ENCODE measurements around the gene ACY1.
A peak's percentile ranks its signal among the peaks of the same experiment; 100 is the strongest.

The ACY1 gene

DNA sequence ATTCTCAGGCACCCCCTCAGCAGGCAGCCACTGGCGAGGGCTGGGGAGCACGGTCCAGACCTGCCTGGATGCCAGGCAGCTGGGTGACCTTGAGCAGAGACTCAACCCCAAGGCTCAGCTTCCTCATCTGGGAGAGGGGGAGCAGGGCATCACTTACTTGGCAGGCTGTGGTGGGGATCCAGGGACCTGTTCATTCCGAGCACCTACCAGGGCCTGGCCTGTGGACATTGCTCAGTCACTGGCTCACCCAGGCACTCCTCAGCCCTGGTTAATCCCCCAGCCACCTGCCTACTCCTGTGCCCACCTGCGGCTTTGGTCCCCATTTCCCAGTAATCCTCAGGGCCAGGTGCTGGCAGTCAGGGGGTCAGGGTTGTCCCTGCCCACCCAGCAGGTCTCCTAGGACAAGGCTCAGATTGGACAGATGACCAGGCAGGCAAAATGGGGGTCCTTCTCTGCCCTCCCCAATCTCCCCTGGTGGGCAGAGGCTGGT is 21.6 kb downstream of the ACY1 start:
- ATAC-seq: no peak
- no peak for TF ChIP-seq ZFP30 (CRISPR knock-in tag; IDR thresholded peaks at IDR 0.05)
- TF ChIP-seq CSDC2 (CRISPR knock-in tag; IDR thresholded peaks at IDR 0.05): no peak
- no peak for TF ChIP-seq TCF4 (CRISPR knock-in tag; IDR thresholded peaks at IDR 0.05; ENCODE audit: borderline replicate concordance)
- no peak for TF ChIP-seq ZNF565 (CRISPR knock-in tag; conservative IDR thresholded peaks at IDR 0.05; ENCODE audit: low read depth)
- TF ChIP-seq, protein P1, sequence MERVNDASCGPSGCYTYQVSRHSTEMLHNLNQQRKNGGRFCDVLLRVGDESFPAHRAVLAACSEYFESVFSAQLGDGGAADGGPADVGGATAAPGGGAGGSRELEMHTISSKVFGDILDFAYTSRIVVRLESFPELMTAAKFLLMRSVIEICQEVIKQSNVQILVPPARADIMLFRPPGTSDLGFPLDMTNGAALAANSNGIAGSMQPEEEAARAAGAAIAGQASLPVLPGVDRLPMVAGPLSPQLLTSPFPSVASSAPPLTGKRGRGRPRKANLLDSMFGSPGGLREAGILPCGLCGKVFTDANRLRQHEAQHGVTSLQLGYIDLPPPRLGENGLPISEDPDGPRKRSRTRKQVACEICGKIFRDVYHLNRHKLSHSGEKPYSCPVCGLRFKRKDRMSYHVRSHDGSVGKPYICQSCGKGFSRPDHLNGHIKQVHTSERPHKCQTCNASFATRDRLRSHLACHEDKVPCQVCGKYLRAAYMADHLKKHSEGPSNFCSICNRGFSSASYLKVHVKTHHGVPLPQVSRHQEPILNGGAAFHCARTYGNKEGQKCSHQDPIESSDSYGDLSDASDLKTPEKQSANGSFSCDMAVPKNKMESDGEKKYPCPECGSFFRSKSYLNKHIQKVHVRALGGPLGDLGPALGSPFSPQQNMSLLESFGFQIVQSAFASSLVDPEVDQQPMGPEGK (CRISPR knock-in tag; IDR thresholded peaks at IDR 0.05; ENCODE audit: borderline replicate concordance): no peak
- no peak for TF ChIP-seq ZFP3 (CRISPR knock-in tag; IDR thresholded peaks at IDR 0.05)
- TF ChIP-seq, protein P2, sequence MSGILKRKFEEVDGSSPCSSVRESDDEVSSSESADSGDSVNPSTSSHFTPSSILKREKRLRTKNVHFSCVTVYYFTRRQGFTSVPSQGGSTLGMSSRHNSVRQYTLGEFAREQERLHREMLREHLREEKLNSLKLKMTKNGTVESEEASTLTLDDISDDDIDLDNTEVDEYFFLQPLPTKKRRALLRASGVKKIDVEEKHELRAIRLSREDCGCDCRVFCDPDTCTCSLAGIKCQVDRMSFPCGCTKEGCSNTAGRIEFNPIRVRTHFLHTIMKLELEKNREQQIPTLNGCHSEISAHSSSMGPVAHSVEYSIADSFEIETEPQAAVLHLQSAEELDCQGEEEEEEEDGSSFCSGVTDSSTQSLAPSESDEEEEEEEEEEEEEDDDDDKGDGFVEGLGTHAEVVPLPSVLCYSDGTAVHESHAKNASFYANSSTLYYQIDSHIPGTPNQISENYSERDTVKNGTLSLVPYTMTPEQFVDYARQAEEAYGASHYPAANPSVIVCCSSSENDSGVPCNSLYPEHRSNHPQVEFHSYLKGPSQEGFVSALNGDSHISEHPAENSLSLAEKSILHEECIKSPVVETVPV (CRISPR knock-in tag; IDR thresholded peaks at IDR 0.05): no peak
- no peak for TF ChIP-seq GLIS3 (CRISPR knock-in tag; IDR thresholded peaks at IDR 0.05)
- TF ChIP-seq, protein P3, sequence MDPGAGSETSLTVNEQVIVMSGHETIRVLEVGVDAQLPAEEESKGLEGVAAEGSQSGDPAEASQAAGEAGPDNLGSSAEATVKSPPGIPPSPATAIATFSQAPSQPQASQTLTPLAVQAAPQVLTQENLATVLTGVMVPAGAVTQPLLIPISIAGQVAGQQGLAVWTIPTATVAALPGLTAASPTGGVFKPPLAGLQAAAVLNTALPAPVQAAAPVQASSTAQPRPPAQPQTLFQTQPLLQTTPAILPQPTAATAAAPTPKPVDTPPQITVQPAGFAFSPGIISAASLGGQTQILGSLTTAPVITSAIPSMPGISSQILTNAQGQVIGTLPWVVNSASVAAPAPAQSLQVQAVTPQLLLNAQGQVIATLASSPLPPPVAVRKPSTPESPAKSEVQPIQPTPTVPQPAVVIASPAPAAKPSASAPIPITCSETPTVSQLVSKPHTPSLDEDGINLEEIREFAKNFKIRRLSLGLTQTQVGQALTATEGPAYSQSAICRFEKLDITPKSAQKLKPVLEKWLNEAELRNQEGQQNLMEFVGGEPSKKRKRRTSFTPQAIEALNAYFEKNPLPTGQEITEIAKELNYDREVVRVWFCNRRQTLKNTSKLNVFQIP (CRISPR knock-in tag; IDR thresholded peaks at IDR 0.05; ENCODE audit: borderline replicate concordance, low read depth): no peak
- no peak for TF ChIP-seq ARNTL (CRISPR knock-in tag; IDR thresholded peaks at IDR 0.05; ENCODE audit: borderline replicate concordance, low read depth)
- no peak for TF ChIP-seq ESRRG (CRISPR knock-in tag; IDR thresholded peaks at IDR 0.05)

DNA sequence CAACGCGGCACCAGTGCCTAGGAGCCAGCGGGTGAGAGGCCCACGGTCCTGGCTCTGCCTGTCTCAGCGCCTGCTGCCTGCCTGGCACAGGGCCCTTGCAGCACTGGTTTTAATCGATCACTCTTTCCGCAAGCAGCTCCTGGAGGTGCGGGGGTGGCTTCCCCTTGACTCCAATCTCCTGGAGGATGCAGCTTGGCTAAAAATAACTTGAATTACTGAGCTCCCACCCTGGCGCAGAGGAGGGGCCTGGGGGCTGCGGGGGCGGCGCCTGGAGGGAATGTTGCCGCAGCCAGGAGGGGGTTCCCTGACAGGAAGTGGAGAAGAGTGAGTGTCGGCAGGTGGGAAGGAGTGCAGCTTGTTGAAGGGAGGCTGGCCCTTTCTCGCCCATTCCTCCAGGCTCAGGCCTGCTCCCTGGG is 22.2 kb downstream of the ACY1 start:
- TF ChIP-seq OSR1 (CRISPR knock-in tag; IDR thresholded peaks at IDR 0.05): no peak
- TF ChIP-seq, protein P1 (CRISPR knock-in tag; IDR thresholded peaks at IDR 0.05; ENCODE audit: borderline replicate concordance): peak; percentile 30; the same call in 1 of the 2 replicates
- TF ChIP-seq, protein P4, sequence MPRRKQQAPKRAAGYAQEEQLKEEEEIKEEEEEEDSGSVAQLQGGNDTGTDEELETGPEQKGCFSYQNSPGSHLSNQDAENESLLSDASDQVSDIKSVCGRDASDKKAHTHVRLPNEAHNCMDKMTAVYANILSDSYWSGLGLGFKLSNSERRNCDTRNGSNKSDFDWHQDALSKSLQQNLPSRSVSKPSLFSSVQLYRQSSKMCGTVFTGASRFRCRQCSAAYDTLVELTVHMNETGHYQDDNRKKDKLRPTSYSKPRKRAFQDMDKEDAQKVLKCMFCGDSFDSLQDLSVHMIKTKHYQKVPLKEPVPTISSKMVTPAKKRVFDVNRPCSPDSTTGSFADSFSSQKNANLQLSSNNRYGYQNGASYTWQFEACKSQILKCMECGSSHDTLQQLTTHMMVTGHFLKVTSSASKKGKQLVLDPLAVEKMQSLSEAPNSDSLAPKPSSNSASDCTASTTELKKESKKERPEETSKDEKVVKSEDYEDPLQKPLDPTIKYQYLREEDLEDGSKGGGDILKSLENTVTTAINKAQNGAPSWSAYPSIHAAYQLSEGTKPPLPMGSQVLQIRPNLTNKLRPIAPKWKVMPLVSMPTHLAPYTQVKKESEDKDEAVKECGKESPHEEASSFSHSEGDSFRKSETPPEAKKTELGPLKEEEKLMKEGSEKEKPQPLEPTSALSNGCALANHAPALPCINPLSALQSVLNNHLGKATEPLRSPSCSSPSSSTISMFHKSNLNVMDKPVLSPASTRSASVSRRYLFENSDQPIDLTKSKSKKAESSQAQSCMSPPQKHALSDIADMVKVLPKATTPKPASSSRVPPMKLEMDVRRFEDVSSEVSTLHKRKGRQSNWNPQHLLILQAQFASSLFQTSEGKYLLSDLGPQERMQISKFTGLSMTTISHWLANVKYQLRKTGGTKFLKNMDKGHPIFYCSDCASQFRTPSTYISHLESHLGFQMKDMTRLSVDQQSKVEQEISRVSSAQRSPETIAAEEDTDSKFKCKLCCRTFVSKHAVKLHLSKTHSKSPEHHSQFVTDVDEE (CRISPR knock-in tag; IDR thresholded peaks at IDR 0.05): no peak; the same call in 1 of the 2 replicates
- ATAC-seq: peak; percentile 63

DNA sequence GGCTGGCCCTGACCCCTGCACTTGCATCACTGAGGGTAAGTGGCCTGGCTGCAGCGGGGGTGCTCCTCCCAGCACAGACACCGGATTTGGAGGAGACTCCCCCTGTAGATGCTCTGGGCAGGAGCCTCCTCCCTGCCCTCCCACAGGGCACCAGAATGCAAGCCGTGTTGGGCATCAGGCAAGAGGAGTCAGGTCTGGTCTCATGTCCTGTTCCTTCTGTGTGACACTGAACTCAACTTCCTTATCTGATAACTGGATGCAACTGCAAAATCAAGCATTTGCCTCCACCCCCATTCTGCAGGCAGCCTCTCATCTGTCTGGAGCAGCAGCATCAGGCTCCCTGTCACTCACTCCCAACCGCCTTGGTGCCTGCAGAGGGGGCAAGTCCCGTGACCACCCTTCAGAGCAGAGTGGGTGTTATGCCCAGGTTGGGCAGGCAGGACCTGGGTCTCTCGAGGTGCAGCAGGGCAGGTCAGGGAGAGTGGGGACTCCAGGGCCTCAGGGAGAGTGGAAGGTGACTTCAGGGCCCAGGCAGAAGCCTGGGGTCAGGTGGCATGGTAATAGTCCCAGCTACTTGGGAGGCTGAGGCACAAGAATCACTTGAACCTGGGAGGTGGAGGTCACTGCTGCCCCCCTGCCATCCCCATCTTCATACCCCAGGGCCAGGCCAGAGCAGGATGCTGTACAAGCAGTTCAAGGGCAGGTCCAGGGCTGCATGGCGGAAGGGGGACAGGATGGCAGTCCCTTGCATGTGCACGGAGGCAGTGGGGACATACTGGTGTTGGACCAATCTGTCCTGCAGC is 22.9 kb downstream of the ACY1 start:
- ATAC-seq: peak; percentile 18
- TF ChIP-seq TCF4 (CRISPR knock-in tag; IDR thresholded peaks at IDR 0.05; ENCODE audit: borderline replicate concordance) (no peak), GLIS3 (CRISPR knock-in tag; IDR thresholded peaks at IDR 0.05) (no peak), ZFP30 (CRISPR knock-in tag; IDR thresholded peaks at IDR 0.05) (no peak), OSR1 (CRISPR knock-in tag; IDR thresholded peaks at IDR 0.05) (no peak), PPARA (CRISPR knock-in tag; IDR thresholded peaks at IDR 0.05; ENCODE audit: borderline replicate concordance) (no peak), ISL1 (CRISPR knock-in tag; IDR thresholded peaks at IDR 0.05) (no peak), ZC3H10 (CRISPR knock-in tag; IDR thresholded peaks at IDR 0.05) (no peak), SNAI2 (CRISPR knock-in tag; IDR thresholded peaks at IDR 0.05) (no peak)
- TF ChIP-seq, protein P4 (CRISPR knock-in tag; IDR thresholded peaks at IDR 0.05): no peak
- TF ChIP-seq, protein P2 (CRISPR knock-in tag; IDR thresholded peaks at IDR 0.05): no peak
- TF ChIP-seq, protein P5, sequence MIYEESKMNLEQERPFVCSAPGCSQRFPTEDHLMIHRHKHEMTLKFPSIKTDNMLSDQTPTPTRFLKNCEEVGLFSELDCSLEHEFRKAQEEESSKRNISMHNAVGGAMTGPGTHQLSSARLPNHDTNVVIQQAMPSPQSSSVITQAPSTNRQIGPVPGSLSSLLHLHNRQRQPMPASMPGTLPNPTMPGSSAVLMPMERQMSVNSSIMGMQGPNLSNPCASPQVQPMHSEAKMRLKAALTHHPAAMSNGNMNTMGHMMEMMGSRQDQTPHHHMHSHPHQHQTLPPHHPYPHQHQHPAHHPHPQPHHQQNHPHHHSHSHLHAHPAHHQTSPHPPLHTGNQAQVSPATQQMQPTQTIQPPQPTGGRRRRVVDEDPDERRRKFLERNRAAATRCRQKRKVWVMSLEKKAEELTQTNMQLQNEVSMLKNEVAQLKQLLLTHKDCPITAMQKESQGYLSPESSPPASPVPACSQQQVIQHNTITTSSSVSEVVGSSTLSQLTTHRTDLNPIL (CRISPR knock-in tag; IDR thresholded peaks at IDR 0.05; ENCODE audit: low read depth): no peak
